ENCODE results near the gene PSPH. TPM values are rescaled to one million over a fixed set of nuclear protein-coding genes. Genes with fewer than 3 reads are reported as not detected.
"Not testable (repeated sequence)": the region's sequence is repeated elsewhere in the genome, so short reads cannot be mapped to it uniquely, and the experiment has no call there.

PSPH gene
- total RNA-seq, 2 donors from 2014 or later, result 7.5 to 13.3 TPM

DNA sequence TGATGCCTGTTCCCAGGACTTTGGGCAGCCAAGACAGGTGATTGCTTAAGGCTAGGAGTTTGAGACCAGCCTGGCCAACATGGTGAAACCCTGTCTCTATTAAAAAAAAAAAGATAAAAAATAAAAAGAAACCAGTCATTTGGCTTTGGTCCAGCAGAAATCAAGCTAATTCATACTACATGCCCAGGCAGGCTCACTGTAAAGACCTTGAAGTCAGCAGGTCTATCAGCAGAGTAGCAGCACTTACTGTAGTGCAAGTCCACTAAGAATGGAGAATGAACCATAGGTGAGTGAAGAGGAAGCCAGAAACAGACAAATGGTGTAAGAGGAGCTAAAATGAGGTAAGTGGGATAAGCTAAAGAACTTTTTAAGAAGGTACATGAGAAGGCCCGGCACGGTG is 24.7 kb downstream of the PSPH start:
- DNase-seq (no peak), ATAC-seq (no peak)
- intact Hi-C loops (cut with DNase I), result no loop called here

DNA sequence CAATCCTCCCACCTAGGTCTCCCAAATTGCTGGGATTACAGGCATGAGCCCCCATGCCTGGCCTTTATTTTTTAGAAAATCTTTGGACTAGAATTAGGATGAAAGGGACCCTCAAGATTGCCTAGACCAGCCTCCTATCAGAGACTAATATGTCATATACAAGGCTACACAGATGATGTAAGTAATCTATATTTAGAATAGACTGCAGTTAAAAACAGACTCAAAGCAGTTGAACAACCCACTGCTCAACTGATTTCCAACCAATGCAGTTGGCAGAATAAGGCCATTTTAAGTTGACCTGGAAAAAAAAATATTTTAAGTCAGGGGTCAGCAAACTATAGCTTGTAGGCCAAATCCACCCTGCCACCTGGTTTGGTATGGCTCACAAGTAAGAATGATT is 27.7 kb downstream of the PSPH start:
- DNase-seq (no peak), ATAC-seq (no peak)
- intact Hi-C loops (cut with DNase I), result no loop called here

DNA sequence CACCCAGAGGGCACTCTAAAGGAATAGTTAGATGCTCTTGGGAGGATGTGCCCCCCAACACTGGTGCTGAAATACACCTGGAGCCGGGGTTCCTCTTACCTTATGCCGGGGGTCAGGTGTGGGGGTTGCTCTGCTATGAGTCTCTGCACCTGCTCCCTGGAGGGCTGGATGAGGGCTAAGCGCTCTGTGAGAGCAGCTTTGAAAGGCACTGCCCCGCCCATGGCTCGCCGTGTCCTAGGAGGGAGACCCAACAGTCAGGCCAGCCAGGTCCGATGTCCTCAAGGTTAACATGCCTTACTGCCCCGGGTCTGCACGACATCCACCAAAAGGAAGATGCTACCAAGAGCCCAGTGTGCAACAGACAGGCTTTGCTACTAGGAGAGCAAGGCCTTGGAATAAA is 31.7 kb downstream of the PSPH start:
- intact Hi-C loops (cut with DNase I), result no loop called here
- ATAC-seq (no peak), DNase-seq (no peak)

DNA sequence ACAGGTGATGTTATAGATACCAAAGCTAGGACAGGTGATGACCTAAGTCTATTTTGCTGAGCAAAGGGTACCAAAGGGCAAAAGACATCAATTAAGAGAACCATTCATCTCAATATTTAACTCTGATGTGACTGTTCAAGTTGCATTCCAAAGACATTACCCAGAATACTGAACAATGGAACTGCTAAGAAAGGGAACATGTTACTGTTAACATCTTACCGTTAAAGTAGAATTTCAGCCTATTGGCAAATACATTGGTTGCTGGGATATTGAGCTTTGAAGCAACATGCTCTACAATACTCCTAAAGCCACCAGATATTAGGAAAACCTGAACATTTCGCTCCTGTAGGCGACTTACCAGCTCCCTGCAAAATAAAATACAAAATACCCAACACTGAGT is 34.2 kb downstream of the PSPH start:
- ATAC-seq; DNase-seq; intact Hi-C loops (cut with DNase I): not testable (repeated sequence)

DNA sequence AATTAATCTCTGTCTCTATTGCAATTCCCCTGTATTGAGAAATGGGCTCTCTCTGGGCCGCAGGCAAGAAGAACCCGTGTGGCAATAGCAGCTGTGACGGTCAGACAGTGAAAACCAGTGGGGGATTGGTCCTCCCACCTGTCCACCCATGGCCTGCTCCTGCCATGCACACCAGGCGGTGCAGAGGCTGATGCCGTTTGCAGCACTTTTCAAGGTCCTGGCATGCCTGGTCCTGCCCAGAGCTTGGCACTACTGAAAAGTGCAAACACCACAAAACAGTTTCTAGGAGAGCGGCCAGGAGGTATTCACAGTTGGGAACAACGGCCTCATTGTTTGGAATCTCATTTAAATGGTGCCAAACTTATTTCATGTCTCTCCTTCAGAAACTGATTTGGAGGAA is 41.5 kb downstream of the PSPH start:
- ATAC-seq (no peak), DNase-seq (no peak)
- intact Hi-C loops (cut with DNase I), result loop anchor here in 1 of 2 donors (10.0 kb wide), 1 partner anchor 65 kb away; no protein-coding TSS in a partner anchor

DNA sequence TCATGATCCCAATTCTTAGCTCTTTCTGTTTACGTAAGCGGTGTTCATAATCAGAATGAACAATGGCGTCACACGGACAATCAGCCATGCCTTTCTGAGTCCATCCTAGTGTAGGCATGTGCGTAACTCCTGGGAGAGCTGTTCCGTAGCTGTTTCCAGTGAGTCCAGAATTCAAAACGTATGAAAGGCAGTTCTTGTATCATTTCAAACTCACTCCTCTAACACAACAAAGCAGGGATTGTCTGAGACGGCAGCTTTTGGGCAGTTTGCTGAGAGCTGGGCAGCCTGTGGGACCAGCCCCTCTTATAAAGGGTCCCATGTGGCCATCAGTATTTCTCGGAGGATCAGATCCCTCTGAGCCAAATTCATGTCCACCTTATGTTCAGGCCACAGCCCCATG is 43.4 kb downstream of the PSPH start:
- no peak for DNase-seq
- intact Hi-C loops (cut with DNase I), result loop anchor here (2.0 to 10.0 kb wide), 2 partner anchors 65 to 67 kb away; no protein-coding TSS in a partner anchor
- no peak for ATAC-seq

DNA sequence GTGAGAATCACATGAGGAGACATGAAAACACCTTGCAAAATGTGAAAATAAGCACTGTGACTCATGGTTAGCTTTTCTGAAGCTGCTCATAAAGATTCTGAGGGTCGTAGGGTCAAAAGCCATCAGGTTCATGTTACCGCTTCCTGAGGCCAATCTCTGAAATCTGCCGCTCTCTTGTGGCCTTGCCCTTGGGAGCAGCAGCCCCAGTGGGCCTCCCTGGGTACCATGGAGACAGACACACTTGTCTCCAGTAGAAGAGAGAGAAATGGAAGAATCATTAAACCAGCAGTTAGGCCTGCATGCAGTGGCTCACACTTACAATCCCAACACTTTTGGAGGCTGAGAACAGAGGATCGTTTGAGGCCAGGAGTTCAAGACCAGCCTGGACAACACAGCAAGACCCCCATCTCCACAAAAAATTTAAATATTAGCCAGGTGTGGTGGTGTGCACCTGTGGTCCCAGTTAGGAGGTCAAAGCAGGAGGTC is 44.0 kb downstream of the PSPH start:
- DNase-seq, result no peak
- intact Hi-C loops (cut with DNase I), result loop anchor here (2.0 to 10.0 kb wide), 2 partner anchors 66 to 68 kb away; no protein-coding TSS in a partner anchor
- ATAC-seq, result no peak

DNA sequence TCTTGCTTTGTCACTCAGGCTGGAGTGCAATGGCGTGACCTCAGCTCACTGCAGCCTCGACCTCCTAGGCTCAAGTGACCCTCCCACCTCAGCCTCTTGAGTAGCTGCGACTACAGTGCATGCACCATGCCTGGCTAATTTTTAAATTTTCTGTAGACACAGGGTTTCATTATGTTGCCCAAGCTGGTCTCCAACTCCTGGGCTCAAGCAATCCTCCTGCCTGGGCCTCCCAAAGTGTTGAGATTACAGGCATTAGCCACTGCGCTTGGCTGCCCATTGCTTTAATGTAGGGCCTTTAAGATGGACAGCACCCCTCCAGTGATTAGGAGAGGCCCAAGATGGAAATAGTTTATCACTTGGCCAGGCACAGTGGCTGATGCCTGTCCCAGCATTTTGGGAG is 47.5 kb downstream of the PSPH start:
- ATAC-seq, result no peak
- intact Hi-C loops (cut with DNase I), result loop anchor here in 1 of 2 donors (10.0 kb wide), 1 partner anchor 71 kb away; no protein-coding TSS in a partner anchor
- no peak for DNase-seq

DNA sequence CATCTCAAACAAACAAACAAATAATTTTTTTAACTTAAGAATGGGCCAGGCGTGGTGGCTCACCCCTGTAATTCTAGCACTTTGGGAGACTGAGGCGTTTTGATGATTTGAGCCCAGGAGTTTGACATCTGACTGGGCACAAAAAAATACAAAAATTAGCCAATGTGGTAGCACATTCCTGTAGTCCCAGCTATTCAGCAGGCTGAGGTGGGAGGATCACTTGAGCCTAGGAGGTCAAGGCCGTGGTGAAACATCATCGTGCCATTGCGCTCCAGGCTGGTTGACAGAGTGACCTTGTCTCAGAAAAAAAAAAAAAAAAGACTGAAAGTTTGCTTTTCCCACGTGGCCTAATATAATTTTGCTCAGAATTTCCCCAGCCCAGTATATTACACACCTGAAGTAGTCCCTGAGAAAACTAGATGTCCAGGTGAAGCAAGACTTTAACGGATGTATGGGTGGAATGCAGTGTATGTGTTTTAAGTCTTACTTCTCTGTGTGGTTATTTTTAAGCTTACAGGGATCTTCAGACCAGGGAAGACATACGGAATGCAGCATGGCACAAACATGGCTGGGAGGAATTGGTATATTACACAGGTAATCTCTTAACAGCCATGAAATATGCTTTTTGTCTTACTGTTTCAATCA is 54.3 kb downstream of the PSPH start:
- intact Hi-C loops (cut with DNase I), result no loop called here
- no peak for DNase-seq
- ATAC-seq, result no peak

DNA sequence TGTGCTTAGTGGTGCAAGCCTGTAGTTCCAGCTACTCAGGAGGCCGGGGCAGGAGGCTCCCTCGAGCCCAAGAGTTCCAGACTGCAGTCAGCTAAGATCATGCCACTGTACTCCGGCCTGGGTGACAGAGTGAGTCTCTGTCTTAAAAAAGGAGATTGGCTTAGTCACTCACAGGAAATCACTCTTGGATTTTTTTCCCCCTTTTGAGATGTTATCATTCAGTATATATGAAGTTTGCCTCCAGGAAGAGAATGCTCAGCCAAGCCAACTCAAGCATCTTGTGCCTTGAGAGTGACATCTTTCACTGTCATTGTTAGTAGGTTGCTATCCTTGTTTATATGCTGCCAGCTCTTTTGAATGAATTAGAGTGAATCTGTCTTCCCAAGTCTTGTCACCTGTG is 58.9 kb downstream of the PSPH start:
- intact Hi-C loops (cut with DNase I), result no loop called here
- no peak for DNase-seq

DNA sequence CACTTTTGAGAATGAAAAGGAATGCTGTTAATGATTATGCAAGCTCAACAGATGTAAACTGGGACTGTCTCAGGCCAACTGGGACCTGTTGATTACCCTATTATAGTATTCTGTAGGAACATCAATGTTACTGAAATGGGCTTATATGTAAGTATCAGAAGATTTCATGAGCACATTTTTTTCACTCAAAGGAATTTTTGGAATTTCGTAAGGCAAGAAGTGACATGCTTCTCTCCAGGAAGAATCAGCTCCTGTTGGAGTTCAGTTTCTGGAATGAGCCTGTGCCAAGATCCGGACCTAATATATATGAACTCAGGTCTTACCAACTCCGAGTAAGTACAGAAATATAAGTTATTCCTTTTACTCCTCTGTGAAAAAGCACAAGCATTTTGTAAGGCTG is 67.7 kb downstream of the PSPH start:
- ATAC-seq (no peak), DNase-seq (no peak)
- intact Hi-C loops (cut with DNase I), result loop anchor here in 1 of 2 donors (5.0 kb wide), 1 partner anchor 74 kb away; no protein-coding TSS in a partner anchor

More for the DNA sequence above, 58.9 kb downstream of the PSPH start:
- no peak for ATAC-seq

DNA sequence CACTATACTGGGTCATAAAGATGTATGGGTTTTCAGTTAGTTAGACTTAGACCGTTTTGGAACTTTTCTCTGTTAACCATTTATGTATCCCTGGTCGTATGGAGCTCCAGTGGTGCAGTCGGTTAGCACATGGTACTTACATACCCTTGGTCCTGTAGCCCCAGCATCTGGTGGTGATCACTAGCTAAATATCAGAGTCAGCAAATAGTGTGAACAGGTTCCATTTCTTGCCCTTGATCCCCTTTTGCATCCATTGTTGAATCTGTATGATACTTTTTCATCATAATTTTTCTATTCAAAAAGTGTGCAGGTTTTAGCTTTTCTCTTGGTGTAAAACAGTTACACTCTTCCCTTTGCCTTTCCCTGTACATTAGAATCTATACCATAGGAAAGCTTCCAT is 71.0 kb downstream of the PSPH start:
- ATAC-seq (no peak), DNase-seq (no peak)
- intact Hi-C loops (cut with DNase I), result loop anchor here in 1 of 2 donors (5.0 kb wide), 1 partner anchor 77 kb away; no protein-coding TSS in a partner anchor

DNA sequence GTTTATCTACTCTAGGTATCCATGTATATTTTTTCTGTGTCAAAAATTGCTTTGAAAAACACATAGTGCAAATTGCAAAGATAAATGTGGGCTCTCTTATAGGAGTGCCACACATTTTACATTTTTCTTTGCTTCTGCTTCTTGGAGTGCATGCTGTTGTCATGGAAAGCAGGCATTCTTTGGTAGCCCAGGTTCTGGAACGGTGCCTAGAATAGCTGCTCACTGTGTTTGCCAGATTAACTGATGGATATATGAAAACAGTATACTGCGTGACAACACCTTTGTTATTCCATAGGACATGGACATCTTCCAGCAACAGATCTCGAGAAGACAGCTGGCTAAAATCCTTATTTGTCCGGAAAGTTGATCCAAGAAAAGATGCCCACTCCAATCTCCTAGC is 73.4 kb downstream of the PSPH start:
- ATAC-seq, result no peak
- intact Hi-C loops (cut with DNase I), result no loop called here
- DNase-seq, result no peak

DNA sequence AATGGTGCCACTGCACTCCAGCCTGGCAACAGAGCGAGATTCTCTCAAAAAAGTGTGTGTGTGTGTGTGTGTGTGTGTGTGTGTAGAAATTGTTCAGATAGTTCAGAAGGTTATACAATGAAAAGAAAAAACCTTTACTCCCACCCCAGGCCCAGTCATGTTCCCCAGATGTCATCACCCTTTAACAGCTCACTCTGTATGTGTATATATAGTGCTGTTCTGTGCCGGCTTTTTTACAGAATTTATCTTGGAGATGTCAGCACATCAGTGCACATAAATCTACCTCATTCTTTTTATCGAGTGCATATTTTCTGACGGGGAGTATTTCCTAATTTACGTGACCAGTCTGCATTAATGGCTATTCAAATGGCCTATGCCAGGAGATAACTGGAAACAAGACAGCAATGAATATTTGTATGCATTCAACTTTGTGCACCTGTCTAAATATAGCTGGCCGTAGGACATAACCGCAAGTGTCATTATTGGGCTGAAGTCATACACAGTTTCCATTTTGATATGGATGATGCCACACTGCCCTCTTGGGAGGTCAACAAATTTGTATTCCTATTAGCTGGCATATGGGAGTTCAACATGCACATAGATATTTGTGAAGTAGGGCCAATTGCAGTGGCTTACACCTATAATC is 75.1 kb downstream of the PSPH start:
- ATAC-seq (peak in 1 of 2 donors; percentile 75), DNase-seq (no peak)
- intact Hi-C loops (cut with DNase I), result no loop called here

DNA sequence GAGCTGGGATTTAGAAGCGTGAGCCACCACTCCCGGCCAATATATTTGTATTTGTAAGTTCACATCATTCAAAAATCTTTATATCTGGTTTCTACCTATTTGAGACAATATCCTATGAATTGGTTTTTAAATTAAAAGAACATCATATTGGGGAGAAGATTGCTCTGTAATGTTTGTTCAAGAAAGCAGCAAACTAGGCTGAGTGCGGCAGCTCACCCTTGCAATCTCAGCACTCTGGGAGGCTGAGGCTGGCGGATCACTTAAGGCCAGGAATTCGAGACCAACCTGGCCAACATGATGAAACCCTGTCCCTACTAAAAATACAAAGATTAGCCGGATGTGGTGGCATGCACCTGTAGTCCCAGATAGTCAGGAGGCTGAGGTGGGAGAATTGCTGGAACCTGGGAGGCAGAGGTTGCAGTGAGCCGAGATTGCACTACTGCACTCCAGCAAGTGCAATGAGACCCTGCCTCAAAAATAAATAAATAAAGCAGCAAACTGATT is 77.4 kb downstream of the PSPH start:
- ATAC-seq (no peak), DNase-seq (no peak)
- intact Hi-C loops (cut with DNase I), result no loop called here

DNA sequence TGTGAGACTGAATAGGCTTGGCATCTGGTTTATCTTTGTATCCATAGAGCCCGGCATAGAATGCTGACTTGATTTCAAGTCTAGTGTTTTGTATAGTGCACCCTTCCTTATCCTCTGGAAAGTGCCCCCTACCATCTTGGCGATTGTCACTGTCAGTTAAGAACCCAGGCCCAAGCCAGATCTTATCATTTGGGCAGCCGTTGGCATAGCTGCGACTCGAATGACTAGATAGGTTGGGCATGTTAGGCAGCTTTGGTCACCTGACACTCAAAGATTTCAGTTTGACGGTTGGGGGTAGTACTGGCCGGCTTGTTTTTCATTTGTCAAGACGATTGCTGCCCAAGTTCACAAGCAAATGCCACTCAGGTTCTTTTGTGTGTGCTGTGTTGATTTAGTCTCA is 80.3 kb downstream of the PSPH start:
- intact Hi-C loops (cut with DNase I), result no loop called here
- peak; percentile 78 to 83 for ATAC-seq
- DNase-seq, result no peak

DNA sequence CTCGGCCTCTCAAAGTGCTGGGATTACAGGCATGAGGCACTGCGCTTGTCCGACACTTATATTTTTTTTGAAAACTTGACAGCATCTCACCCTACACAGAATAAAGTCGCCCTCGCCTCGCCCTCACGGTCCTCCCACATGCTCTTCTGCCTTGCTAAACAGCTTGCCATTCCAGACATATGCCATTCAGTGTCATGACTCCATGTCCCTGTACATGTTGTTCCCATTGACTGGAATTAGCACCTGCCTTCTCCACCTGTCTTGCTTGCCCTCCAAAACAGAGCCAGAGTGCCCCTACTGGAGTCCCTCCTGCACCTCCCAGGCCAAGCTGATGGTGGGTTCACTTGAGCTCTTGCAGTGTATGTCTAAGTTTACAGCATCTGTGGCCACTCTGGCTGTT is 80.7 kb downstream of the PSPH start:
- peak; percentile 9 to 29 for ATAC-seq
- intact Hi-C loops (cut with DNase I), result no loop called here
- no peak for DNase-seq

DNA sequence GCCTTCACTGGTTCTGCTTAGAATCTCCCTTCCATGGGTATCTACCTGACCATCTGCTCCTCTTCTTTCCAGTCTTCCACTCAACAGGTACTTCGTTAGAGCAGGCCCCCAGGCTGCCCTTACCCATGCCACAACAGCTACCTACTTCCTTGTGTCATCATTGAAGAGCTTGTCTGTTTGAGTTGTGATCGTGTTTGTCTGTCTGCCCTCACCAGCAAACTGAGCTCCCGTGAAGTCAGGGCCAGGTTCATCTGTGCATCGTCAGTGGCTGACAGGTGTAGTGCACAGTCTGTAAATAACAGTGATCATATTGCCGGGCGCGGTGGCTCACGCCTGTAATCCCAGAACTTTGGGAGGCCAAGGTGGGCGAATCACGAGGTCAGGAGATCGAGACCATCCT is 81.9 kb downstream of the PSPH start:
- no peak for DNase-seq
- no peak for ATAC-seq
- intact Hi-C loops (cut with DNase I), result no loop called here

DNA sequence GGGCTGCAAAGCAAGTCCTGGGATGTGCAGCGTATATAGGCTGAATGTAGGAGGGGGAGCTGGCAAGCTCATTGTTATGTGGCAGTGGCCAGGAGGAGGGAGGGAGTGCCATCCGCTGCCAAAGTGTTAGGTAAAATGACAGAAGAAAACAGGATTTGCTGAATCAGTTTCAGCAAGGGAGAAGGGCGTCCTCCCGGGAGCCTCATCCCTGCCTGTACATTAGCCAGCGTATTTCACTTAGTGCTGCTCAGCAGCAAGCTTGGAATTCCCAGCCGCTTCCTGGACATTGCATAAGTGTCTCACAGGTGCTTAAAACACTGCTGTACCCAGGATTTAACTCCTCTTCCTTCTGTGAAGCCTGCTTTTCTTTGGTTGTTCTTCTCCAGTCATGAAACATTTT is 84.4 kb downstream of the PSPH start:
- DNase-seq (no peak), ATAC-seq (no peak)
- intact Hi-C loops (cut with DNase I), result no loop called here

DNA sequence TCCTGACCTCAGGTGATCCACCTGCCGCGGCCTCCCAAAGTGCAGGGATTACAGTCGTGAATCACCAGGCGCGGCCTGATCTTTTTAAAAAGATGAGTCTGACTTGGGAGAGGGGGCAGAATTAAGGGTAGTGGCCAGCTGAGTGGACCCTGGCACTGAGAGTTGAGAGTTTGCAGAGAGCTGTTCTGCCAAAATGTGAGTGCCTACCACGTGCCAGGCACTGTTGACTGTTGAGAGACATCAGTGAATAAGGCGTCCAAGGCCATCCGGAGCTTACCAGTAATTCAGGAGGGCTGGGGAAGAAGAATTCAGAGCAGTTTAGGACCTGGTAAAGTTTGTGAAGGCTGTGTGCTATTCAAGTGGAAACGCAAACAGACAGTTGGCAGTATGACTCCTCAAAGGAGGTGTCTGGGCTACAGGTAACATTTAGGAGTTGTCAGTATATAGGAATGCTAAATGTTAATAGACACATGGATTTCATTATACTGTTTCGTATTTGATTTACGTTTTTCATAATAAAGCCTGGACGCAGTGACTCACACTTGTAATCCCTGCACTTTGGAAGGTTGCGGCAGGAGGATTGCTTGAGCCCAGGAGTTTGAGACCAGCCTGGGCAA is 85.3 kb downstream of the PSPH start:
- ATAC-seq (peak; percentile 23 to 55), DNase-seq (peak; percentile 40)
- intact Hi-C loops (cut with DNase I), result no loop called here
